ENCODE results near the gene EZH1.
A peak's percentile ranks its signal among the peaks of the same experiment; 100 is the strongest.

Gene EZH1

DNA sequence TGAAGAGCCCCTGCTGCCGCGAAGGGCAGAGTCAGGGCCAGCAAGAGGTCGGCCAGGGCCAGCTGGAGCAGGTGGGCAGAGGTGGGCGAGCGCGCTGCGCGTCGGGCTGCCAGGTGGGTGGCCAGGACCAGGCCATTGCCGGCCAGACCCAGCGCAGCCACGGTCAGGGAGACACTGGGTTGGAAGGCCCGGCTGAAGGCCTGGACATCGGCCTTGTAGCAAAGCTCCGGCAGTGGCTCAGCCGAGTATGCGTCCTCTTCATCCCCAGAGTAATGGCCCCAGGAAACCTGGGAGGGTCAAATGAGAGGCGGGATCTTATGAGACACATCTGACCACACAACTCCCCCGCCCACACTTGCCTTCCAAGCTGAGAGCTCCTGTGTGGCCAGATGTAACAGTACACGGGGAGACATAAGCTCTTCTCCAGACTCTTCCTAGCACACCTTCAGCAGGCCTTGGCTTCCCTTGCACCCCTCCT is 64.5 kb downstream of the EZH1 start:
- H3K27ac ChIP-seq (ENCODE audit: poor library complexity, severe bottlenecking) = peak overlapping the region; percentile 94
- no peak overlapping the region for H3K4me3 ChIP-seq (ENCODE audit: severe bottlenecking)
- ATAC-seq (ENCODE audit: low read depth) (no peak), DNase-seq (ENCODE audit: low spot score) (no peak)
- H3K9me3 ChIP-seq (ENCODE audit: severe bottlenecking) = no peaks in the 10 kb centered on the region
- H3K27me3 ChIP-seq (ENCODE audit: insufficient read depth, poor library complexity, severe bottlenecking) = no peaks in the 10 kb centered on the region
- peaks cover 12% of the 10 kb centered on the region for H3K4me1 ChIP-seq (ENCODE audit: insufficient read depth, poor library complexity, severe bottlenecking)
- TF ChIP-seq, protein P1, sequence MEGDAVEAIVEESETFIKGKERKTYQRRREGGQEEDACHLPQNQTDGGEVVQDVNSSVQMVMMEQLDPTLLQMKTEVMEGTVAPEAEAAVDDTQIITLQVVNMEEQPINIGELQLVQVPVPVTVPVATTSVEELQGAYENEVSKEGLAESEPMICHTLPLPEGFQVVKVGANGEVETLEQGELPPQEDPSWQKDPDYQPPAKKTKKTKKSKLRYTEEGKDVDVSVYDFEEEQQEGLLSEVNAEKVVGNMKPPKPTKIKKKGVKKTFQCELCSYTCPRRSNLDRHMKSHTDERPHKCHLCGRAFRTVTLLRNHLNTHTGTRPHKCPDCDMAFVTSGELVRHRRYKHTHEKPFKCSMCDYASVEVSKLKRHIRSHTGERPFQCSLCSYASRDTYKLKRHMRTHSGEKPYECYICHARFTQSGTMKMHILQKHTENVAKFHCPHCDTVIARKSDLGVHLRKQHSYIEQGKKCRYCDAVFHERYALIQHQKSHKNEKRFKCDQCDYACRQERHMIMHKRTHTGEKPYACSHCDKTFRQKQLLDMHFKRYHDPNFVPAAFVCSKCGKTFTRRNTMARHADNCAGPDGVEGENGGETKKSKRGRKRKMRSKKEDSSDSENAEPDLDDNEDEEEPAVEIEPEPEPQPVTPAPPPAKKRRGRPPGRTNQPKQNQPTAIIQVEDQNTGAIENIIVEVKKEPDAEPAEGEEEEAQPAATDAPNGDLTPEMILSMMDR (IDR thresholded peaks at IDR 0.05; ENCODE audit: poor library complexity, severe bottlenecking) = no peak
- no peaks in the 10 kb centered on the region for H3K36me3 ChIP-seq (ENCODE audit: low read depth)

DNA sequence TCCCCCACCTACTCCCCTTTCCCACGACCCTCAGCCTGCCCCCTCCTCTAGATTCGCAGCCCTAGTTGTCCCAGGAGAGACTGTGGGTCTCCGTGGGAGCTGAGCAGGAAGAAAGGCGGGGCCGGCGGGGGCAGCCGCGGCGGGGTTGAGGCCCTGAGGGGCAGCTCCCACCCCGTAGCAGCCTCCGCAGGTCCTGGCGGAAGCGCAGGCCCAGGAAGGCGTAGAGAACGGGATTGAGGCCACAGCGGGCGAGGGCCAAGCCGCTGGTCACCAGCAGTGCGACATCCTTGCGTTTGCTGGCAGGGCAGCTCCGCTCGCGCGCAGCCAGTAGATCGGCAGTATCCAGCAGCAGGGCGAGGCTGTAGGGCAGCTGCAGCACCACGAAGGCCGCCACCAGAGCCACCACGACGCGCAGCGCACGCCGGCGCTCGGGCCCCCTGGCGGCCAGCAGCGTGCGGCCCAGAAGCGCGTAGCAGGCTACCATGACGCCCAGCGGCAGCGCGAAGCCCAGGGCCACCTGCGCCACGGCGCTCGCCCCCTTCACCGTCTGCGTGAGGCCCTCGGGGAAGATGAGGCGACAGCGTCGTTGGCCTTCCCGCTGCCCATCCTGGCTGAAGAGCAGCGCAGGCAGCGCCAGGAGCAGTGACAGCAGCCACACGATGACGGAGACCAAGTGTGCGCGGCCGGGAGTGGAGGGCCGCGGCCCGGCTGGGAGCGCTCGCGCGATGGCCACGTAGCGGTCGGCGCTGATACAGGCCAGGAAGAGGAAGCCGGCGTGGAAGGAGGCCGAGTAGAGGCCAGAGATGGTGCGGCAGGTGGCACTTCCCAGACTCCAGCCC is 65.1 kb downstream of the EZH1 start:
- Histone ChIP-seq H3K4me3 (ENCODE audit: severe bottlenecking) (peak overlapping the region; percentile 14), H3K4me1 (ENCODE audit: insufficient read depth, poor library complexity, severe bottlenecking) (peaks cover 13% of the 10 kb centered on the region), H3K27ac (ENCODE audit: poor library complexity, severe bottlenecking) (peak overlapping the region; percentile 94), H3K27me3 (ENCODE audit: insufficient read depth, poor library complexity, severe bottlenecking) (no peaks in the 10 kb centered on the region), H3K36me3 (ENCODE audit: low read depth) (no peaks in the 10 kb centered on the region), H3K9me3 (ENCODE audit: severe bottlenecking) (no peaks in the 10 kb centered on the region)
- TF ChIP-seq, protein P1 (IDR thresholded peaks at IDR 0.05; ENCODE audit: poor library complexity, severe bottlenecking) = peak; percentile 91
- ATAC-seq (ENCODE audit: low read depth) (peak; percentile 50), DNase-seq (ENCODE audit: low spot score) (no peak)

DNA sequence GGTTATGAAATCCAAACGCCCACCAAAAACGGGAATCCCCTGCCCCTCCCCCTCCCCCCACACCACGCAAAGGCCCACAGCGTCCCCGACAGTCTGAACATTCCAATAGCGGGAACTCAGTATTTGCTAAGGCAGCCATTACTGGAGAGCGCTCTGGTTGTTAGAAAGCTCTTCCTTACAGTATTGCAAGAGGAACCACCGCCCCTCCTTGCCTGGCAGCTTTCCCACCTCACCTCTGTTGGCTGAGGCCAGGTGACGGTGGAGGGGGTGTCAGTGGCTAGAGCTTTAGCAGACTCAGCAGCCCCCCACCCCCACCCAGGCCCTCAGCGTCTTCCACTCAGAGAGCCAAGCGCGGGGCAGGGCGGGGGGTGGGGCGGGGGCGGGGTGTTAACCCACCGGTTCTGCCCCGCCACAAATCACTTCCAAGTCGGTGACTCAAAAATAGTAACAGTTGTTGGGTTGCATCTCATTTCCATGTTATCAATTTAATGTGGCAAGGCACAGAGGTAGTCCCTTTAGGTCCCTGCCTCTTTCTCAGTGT is 65.8 kb downstream of the EZH1 start:
- no peaks in the 10 kb centered on the region for H3K27me3 ChIP-seq (ENCODE audit: insufficient read depth, poor library complexity, severe bottlenecking)
- TF ChIP-seq, protein P1 (IDR thresholded peaks at IDR 0.05; ENCODE audit: poor library complexity, severe bottlenecking) = no peak
- H3K4me1 ChIP-seq (ENCODE audit: insufficient read depth, poor library complexity, severe bottlenecking) = peaks cover 15% of the 10 kb centered on the region
- H3K27ac ChIP-seq (ENCODE audit: poor library complexity, severe bottlenecking) = peak overlapping the region; percentile 94
- H3K4me3 ChIP-seq (ENCODE audit: severe bottlenecking) = peak overlapping the region; percentile 48
- H3K36me3 ChIP-seq (ENCODE audit: low read depth) = peaks cover 6% of the 10 kb centered on the region; the same call in 1 of the 2 replicates
- DNase-seq (ENCODE audit: low spot score) (no peak), ATAC-seq (ENCODE audit: low read depth) (peak; percentile 7; the same call in 2 of the 3 replicates)
- no peaks in the 10 kb centered on the region for H3K9me3 ChIP-seq (ENCODE audit: severe bottlenecking)

GRCh38 chr17:42677921-42678781 is 66.7 kb downstream of the EZH1 start:
- Histone ChIP-seq H3K27ac (ENCODE audit: poor library complexity, severe bottlenecking) (peak overlapping the region; percentile 94), H3K9me3 (ENCODE audit: severe bottlenecking) (no peaks in the 10 kb centered on the region)

More at GRCh38 chr17:42677921-42678781, 66.7 kb downstream of the EZH1 start:
- Histone ChIP-seq H3K4me3 (ENCODE audit: severe bottlenecking) (peak overlapping the region; percentile 48), H3K27me3 (ENCODE audit: insufficient read depth, poor library complexity, severe bottlenecking) (no peaks in the 10 kb centered on the region), H3K36me3 (ENCODE audit: low read depth) (peaks cover 13% of the 10 kb centered on the region), H3K4me1 (ENCODE audit: insufficient read depth, poor library complexity, severe bottlenecking) (peaks cover 15% of the 10 kb centered on the region)
- ATAC-seq (ENCODE audit: low read depth) (peak; percentile 28), DNase-seq (ENCODE audit: low spot score) (peak; percentile 94)
- TF ChIP-seq, protein P1 (IDR thresholded peaks at IDR 0.05; ENCODE audit: poor library complexity, severe bottlenecking) = no peak

Measured in RWPE2 (cell line).